IMR-90 (cell line): ENCODE results near the gene FRMD1.

Source experiments
- BHLHE40 ChIP-seq: fragments of 150-350 bp; IDR thresholded peaks from 2 replicates; pipeline ENCODE4 v1.6.1; 2016; ENCODE audit warnings: mild to moderate bottlenecking, low read depth, low read length
- CEBPB ChIP-seq: IDR thresholded peaks from 2 replicates; pipeline ENCODE4 v1.6.1; 2012; ENCODE audit warnings: low read depth, low read length, improper control_type of control experiment
- CHD1 ChIP-seq: IDR thresholded peaks from 2 replicates; pipeline ENCODE4 v1.6.1; 2012; ENCODE audit warnings: low read depth, low read length, improper control_type of control experiment
- FOS ChIP-seq: fragments of 150-350 bp; IDR thresholded peaks from 2 replicates; pipeline ENCODE4 v1.6.1; 2016; ENCODE audit warnings: low read depth, low read length
- MAZ ChIP-seq: IDR thresholded peaks from 2 replicates; pipeline ENCODE4 v1.6.1; 2012; ENCODE audit warnings: low read depth, mild to moderate bottlenecking, low read length, improper control_type of control experiment, moderate library complexity, borderline replicate concordance
- MXI1 ChIP-seq: IDR thresholded peaks from 2 replicates; pipeline ENCODE4 v1.6.1; 2012; ENCODE audit warnings: low read depth, mild to moderate bottlenecking, low read length, moderate library complexity, borderline replicate concordance
- NFE2L2 ChIP-seq: fragments of 150-350 bp; IDR thresholded peaks from 2 replicates; pipeline ENCODE4 v1.6.1; 2016; ENCODE audit warnings: low read depth, mild to moderate bottlenecking, low read length
- POLR2A ChIP-seq: IDR thresholded peaks from 2 replicates; pipeline ENCODE4 v1.6.1; 2012; ENCODE audit warnings: mild to moderate bottlenecking, low read depth, low read length
- RAD21 ChIP-seq: IDR thresholded peaks from 2 replicates; pipeline ENCODE4 v1.6.1; 2012; ENCODE audit warnings: low read length, improper control_type of control experiment
- RCOR1 ChIP-seq: IDR thresholded peaks from 2 replicates; pipeline ENCODE4 v1.6.1; 2012; ENCODE audit warnings: mild to moderate bottlenecking, low read length, improper control_type of control experiment; ENCODE audit not compliant: insufficient replicate concordance
- RFX5 ChIP-seq: IDR thresholded peaks from 2 replicates; pipeline ENCODE4 v1.8.0; 2012; ENCODE audit warnings: low read depth, mild to moderate bottlenecking, low read length, moderate library complexity
- TF ChIP-seq, protein P1 (sequence below): conservative IDR thresholded peaks from 2 replicates; pipeline ENCODE4 v1.5.1; 2012; ENCODE audit warnings: mild to moderate bottlenecking, low read depth, low read length, improper control_type of control experiment
- TF ChIP-seq, protein P2 (sequence below): fragments of 150-350 bp; IDR thresholded peaks from 2 replicates; pipeline ENCODE4 v1.6.1; 2017; ENCODE audit warnings: mild to moderate bottlenecking, antibody characterized with exemption, low read length, low read depth
- TF ChIP-seq, protein P3 (sequence below): fragments of 150-350 bp; IDR thresholded peaks from 2 replicates; pipeline ENCODE4 v1.6.1; 2016; ENCODE audit warnings: low read depth, mild to moderate bottlenecking, low read length, moderate library complexity, borderline replicate concordance

DNA sequence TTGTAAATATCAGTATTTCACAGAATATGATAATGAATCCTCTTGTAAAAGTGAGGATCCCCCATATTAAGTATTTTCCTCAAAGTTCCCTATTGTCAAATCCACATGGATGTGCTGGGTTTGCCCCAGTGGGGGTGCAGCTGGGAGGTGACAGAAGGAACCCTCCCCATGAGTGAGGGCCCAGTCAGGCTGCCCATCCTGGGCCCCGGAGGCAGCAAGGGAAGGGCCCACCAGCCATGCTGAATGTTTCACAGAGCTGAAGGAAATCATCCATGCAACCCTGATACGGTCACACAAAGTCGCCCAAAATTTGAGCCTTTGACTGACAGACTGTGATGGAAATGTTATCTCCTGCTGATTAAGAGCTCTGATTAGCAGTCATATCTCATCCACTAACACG lies 39.7 kb downstream of the FRMD1 start:
- TF ChIP-seq, protein P1, sequence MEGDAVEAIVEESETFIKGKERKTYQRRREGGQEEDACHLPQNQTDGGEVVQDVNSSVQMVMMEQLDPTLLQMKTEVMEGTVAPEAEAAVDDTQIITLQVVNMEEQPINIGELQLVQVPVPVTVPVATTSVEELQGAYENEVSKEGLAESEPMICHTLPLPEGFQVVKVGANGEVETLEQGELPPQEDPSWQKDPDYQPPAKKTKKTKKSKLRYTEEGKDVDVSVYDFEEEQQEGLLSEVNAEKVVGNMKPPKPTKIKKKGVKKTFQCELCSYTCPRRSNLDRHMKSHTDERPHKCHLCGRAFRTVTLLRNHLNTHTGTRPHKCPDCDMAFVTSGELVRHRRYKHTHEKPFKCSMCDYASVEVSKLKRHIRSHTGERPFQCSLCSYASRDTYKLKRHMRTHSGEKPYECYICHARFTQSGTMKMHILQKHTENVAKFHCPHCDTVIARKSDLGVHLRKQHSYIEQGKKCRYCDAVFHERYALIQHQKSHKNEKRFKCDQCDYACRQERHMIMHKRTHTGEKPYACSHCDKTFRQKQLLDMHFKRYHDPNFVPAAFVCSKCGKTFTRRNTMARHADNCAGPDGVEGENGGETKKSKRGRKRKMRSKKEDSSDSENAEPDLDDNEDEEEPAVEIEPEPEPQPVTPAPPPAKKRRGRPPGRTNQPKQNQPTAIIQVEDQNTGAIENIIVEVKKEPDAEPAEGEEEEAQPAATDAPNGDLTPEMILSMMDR: no peak
- TF ChIP-seq NFE2L2 (no peak), POLR2A (no peak), FOS (no peak), RCOR1 (no peak), CHD1 (no peak), BHLHE40 (no peak), CEBPB (no peak), MXI1 (no peak), RFX5 (no peak), RAD21 (no peak), MAZ (no peak)
- TF ChIP-seq, protein P2, sequence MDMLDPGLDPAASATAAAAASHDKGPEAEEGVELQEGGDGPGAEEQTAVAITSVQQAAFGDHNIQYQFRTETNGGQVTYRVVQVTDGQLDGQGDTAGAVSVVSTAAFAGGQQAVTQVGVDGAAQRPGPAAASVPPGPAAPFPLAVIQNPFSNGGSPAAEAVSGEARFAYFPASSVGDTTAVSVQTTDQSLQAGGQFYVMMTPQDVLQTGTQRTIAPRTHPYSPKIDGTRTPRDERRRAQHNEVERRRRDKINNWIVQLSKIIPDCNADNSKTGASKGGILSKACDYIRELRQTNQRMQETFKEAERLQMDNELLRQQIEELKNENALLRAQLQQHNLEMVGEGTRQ: no peak
- TF ChIP-seq, protein P3, sequence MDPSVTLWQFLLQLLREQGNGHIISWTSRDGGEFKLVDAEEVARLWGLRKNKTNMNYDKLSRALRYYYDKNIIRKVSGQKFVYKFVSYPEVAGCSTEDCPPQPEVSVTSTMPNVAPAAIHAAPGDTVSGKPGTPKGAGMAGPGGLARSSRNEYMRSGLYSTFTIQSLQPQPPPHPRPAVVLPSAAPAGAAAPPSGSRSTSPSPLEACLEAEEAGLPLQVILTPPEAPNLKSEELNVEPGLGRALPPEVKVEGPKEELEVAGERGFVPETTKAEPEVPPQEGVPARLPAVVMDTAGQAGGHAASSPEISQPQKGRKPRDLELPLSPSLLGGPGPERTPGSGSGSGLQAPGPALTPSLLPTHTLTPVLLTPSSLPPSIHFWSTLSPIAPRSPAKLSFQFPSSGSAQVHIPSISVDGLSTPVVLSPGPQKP: no peak
